ENCODE measurements around the gene TCF12.

TCF12 gene

DNA sequence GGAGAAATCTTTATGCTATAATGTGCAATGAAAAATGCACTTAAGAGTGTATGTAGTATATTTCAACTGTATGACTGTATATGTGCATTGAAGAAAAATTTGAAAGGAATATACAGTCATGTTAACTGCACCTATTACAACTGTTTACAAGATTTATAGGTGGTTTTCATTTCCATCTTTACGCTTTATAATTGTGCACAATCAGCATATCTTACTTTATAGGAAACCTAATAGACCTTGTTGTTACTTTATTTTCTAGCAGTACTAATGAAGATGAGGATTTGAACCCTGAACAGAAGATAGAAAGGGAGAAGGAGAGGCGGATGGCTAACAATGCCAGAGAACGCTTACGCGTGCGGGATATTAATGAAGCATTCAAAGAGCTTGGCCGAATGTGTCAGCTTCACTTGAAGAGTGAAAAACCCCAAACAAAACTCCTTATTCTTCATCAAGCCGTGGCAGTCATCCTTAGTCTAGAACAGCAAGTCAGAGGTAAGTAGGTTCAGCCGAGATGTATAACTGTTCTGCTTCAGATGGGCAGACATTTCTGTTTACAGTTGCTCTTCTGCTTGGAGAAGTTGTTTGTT, 354.4 kb downstream of the TCF12 start:
- DNase-seq: no peak

GRCh38 chr15:57273402-57273801, 355.0 kb downstream of the TCF12 start:
- no peak for DNase-seq

DNA sequence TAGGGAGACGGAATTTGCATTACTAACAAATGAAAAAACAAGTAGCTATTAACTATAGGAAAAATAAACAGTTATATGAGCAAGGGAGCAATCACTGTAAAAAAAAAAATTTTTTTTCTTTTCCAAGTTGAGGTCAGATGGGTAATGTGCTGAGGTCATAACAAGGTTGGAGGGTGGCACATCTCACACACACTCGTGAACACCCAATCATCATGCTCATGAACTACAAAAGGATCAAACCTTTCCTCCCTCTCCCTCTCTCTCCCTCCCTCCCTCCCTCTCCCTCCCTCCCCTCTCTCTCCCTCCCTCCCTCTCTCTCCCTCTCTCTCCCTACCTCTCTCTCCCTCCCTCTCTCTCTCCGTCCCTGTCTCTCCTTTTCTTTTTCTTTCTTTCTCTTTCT, 360.0 kb downstream of the TCF12 start:
- no peak for DNase-seq

DNA sequence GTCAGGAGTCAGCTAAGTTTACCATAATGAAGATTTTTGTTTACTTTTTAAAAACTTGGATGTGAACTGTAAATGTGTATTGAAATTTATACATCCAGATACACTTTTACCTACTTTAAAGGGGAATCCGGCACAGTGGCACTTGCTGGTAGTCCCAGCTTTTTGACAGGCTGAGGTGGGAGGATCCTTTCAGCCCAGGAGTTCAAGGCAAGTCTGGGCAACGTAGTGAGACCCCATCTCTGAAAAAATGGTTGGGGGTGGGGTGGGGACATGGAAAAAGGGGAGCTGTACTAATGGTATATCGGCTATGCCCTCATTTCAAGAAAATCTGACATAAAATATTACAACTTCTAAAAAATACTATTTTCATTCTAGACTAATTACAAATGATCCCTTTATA, 362.0 kb downstream of the TCF12 start:
- no peak for DNase-seq

GRCh38 chr15:57281321-57281720, 362.9 kb downstream of the TCF12 start:
- no peak for DNase-seq

DNA sequence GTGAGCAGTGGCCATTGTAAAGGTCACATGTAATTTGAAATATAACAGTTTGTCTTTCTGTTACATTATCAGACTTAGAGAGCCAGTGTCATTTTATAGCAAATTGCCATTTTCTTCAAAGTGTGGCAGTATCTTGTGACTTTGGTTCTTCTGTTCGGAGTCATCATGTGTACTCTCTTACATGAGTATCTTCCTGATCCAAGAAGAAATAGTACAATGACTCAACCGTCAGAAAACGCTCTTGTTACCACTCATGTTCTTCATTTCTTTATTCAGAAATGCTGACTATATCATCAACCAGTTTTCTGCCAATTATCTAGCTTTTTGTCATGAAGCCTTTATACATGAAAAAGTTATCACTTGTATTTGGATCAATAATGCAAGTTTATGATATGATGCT, 364.2 kb downstream of the TCF12 start:
- no peak for DNase-seq

GRCh38 chr15:57283774-57284503, 365.5 kb downstream of the TCF12 start:
- no peak for DNase-seq

DNA sequence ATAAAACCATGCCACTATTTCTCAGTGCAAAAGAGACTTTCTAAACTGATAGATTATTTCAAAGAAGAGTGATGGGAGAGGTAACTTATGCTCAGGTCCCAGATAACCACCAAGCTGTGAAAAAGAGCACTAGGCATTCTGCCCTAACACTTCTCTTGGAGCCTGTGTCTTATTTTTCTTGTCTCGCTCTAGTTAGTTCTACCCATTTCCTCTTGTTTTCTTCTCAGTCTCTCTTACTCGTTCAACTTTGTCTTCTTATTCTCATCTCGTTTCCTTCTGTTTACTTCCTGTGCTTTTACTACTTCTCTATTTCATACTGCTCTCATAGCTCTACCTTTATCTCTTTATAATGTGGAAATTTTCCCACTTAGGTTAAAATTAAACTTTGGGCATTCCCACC, 366.1 kb downstream of the TCF12 start:
- no peak for DNase-seq

DNA sequence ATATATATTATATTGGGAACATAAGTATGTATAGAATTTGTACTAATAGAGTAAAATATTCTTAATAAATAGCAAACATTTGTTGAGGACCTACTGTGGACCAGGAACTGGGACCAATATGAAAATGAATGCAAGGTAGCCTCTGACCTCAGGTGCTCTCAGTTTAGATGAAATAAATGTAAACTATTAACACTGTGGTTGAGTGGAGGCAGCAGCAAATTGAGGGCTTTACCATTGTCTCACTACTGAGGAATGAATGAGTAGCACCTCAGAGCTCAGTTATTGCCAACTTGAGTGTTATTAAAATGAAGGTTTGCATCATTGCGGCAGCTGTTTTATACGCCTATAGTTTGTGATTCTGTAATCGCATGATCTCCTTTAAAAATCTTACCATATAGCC, 366.9 kb downstream of the TCF12 start:
- DNase-seq: no peak

- DNase-seq: no peak
Observed at GRCh38 chr15:57286446-57287122, 368.1 kb downstream of the TCF12 start.

DNA sequence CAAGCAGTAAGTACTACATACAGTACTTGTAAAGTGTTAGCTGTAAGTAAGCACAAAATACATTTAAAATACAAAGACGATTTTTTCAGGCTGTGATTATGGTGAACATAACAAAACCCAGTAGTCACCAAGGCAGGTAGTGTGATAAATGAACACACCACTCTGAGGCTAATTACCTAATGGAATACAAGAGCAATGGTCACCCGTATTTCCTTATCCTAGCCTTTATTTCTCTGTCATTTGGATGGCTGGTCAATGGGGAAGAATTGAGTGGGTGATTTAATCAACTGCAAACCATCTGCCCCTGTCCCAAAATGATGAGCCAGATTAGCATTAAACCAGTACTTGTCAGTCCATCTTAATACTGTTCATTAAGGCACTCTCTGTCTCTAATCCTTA, 368.7 kb downstream of the TCF12 start:
- DNase-seq: no peak

GRCh38 chr15:57288926-57289580, 370.6 kb downstream of the TCF12 start:
- no peak for DNase-seq

GRCh38 chr15:57290187-57290586, 371.7 kb downstream of the TCF12 start:
- no peak for DNase-seq

DNA sequence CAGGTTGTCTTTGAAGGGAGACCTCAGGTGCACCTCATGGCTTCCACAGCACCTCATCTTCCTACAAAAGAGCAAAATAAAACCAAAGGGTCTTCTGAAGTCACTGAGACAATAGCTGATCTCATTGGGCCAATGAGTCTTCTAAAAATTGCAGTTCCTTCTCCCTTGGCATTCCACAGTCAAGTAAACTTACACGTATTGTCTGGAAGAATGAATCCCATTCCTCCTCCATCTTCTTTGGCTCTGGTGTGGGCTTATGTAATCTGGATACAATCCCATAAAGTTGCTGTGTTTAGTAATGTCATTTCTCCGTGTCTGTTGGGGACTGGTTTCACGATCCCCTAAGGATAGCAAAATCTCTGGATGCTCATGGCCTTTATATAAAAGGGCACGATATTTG, 372.4 kb downstream of the TCF12 start:
- no peak for DNase-seq

DNA sequence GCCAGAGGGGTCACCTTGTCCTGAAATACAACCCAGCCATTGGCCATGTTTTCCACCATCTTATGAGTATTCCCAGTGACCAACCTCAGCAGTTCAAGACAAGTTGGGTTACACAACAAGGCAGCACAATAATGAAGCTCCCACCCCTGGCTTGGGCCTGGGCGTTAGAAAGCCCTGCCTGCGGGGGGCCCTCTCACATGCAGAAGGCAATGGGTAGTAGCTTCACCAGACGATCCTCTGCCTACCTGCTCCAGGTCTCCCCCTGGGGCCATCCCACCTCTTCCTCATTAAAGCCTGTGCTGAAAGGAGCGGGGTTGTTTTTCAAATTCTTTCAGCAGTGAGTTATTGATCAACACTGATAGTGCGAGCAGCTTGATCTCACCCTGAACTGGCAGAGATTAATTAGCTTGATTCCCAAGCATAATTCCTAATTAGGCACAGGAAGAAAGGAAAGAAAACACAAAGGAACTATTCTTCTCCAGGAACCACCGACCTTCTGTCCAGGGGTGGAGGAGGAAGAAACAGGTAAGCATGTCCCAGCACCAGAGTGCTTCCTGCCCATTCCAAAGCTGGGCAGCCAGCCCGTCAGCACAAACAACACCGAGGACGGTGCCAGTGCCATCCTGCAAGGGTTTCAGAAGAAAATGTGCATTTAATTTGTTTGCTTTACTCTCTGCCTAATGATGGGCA, 378.2 kb downstream of the TCF12 start:
- no peak for DNase-seq

DNA sequence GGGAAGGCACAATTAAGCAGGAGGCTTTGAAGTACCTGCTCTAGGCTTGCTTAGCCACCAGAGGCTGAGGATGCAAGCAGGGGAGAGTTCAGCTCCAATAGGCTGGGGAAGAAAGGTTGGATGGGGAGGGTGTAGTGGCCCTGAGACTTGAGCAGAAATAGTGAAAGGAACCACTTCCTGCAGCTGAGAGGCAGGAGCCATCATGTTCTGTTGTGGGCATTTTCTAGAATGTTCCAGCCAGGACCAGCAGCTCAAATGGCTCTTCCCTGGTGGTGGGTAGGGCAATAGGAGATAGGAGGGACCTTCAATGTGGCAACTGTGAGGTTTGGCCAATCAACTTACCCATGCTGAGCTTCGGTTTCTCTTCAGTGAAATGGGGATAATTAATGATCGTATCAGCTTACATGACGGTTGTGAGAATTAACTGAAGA, 378.7 kb downstream of the TCF12 start:
- no peak for DNase-seq

DNA sequence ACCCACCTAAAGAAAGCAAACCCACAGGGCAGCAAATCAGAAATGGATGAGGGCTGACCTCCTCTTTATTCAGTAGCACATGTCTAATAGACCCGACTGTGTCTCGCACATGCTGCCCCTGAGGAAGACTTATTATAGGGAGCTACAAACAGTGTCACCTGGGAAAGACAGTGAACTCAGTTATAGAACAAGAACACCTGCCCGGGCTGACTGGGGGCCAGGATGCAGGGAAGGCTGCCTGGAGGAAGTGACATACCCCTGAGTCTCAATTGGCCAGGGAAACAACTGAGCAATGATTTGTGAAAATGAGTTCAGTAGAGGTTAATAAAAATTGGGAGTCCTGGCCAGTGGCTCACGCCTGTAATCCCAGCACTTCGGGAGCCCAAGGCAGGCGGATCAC, 379.2 kb downstream of the TCF12 start:
- DNase-seq: no peak

GRCh38 chr15:57298204-57298603, 379.8 kb downstream of the TCF12 start:
- no peak for DNase-seq

- no peak for DNase-seq
Observed at GRCh38 chr15:57298843-57299550, 380.6 kb downstream of the TCF12 start.

- DNase-seq: no peak
Observed at GRCh38 chr15:57301307-57301706, 382.9 kb downstream of the TCF12 start.

DNA sequence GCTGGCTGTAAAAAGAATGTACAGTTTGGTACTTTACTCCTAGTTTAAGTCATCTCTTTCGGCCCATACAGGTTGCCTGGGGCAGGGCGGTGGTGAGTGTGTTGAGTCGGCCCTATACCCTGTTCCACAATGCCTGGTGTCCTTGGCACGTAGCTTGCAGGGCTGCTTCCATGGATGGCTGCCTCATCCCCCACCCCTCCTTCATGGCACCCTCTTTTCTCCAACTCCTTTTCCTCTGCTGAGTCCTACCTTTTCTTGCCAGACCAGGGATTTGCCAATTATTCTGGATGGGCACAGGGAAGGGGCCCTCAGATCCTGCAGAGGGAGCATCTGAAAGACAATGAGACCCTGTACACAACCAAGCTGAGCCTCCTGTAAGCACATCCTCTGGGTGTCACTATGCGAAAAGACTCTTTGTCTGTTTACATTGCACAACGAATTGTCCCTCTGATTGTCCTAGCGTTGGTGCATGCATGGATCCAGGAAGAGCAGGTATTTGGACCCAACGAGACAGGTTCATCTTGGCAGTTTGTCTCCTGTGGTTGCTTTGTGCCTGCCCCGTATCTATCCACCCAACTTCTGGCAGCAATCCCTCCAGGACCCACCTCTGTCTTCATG, 384.3 kb downstream of the TCF12 start:
- no peak for DNase-seq

DNA sequence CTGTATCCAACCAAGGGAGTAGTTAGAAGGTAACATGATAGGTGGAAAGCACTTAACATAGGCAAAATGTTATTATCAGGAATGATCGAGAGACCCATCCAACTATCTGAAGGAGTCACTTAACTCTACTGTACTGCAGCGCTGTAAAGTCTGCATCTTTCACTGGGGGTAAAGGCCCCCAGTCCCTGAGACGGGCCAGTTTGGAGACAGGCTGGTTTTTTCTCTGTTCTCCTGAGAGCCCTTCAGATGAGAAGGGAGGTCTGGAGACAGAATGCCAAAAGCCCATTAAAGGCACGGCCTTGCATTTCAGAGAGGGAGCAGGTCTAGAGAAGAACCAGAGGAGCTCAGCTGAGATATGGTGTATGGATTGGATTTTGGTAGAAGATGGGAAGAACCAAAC, 386.6 kb downstream of the TCF12 start:
- DNase-seq: no peak

Measured in T-helper 9 cell (primary cell).